Nucleus accumbens (tissue), 56 donors: ENCODE data around the gene AXIN1.
A peak's percentile ranks its signal among the peaks of the same experiment; 100 is the strongest.

Experiments
- DNase-seq, 56 donors: peaks; one replicate each; lab custom pipeline; 2025; lab: John Stamatoyannopoulos, UW

Gene AXIN1

GRCh38 chr16:287298-287811 is 65.2 kb downstream of the AXIN1 start:
- DNase-seq, result no peak

DNA sequence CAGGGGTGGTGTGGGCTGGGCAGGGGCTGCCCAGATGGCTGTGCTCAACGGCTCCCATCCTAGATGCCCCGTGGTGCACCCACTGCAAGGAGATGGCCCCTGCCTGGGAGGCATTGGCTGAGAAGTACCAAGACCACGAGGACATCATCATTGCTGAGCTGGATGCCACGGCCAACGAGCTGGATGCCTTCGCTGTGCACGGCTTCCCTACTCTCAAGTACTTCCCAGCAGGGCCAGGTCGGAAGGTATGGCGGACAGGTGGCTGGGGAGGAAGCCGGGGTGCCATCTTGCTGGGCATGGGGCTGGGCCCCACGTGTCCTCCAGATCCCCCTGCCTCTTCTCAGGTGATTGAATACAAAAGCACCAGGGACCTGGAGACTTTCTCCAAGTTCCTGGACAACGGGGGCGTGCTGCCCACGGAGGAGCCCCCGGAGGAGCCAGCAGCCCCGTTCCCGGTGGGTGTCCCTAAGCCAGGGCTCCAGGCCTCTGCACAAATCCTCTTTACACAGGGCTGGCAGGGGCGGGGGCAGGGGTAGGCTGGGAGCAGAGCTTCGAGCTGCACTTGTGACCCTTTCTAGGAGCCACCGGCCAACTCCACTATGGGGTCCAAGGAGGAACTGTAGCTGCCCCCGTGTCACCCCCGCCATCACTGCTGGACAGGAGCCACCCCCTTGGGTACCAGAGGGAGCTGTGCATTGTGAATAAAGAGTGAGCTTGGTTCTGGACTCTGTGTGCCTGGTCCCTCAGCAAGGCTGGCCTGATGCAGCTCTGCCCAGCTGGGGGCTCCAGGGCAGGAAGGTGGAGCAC is 65.8 kb downstream of the AXIN1 start:
- DNase-seq, result no peak

DNA sequence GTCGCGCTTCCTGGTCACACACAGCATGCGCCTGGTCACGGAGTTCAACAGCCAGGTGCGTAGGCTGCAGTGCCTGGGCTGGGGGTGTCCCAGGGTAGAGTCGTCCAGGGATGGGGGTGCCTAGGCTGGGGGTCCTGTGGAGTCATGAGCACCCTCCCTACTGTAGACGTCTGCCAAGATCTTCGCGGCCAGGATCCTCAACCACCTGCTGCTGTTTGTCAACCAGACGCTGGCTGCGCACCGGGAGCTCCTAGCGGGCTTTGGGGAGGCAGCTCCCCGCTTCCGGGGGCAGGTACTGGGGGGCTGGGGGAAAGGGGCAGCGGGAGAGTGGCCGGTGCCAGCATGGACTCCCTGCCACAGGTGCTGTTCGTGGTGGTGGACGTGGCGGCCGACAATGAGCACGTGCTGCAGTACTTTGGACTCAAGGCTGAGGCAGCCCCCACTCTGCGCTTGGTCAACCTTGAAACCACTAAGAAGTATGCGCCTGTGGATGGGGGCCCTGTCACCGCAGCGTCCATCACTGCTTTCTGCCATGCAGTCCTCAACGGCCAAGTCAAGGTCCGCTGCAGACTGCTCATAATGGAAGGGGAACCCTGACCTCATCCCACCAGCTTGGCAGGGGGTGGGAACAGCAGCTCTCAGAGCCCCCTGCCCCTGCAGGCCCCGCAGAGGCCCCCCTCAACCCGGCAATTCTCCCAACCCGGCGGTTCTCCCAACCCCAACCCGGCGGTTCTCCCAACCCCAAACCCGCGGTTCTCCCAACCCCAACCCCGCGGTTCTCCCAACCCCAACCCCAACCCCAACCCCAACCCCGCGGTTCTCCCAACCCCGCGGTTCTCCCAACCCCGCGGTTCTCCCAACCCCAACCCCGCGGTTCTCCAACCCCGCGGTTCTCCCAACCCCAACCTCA is 67.1 kb downstream of the AXIN1 start:
- no peak for DNase-seq

GRCh38 chr16:284204-285120 is 68.1 kb downstream of the AXIN1 start:
- DNase-seq, result no peak

DNA sequence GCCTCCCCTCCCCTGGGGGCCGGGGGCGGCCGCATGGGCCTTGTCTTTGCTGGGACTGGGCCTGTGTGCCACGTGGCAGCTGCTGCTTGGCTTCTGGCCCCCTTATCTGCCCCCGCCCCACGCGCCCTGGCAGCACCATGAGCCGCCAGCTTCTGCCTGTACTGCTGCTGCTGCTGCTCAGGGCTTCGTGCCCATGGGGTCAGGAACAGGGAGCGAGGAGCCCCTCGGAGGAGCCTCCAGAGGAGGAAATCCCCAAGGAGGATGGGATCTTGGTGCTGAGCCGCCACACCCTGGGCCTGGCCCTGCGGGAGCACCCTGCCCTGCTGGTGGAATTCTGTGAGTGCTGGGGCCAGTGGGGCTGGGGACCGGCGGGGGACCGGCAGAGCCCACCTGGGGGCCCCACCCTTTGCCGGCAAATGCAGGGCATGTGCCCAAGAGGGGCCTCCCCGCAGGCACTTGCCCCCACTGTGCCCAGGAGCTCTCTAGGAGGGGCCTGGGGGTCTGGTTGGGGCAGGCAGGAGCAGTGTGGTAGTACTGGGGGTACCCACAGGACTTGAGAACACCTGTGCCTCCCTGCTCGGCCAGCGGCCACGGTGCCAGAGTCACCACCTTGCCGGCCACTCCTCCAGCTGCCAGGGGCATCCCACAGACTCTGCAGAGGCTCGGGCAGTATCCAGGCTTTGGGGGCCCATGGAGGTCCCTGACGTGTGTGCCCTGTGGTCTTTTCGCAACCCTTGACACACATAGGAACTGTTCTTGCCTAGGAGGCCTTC is 69.3 kb downstream of the AXIN1 start, which contains the start of gene PDIA2:
Gene PDIA2, plus strand, starts transcription at position 132 of the 773 bp plus-strand sequence. Its CDS starts 6 bp downstream, at position 138.
- peak in 8 of 56 donors; percentile 4 to 64 (median 15) for DNase-seq

DNA sequence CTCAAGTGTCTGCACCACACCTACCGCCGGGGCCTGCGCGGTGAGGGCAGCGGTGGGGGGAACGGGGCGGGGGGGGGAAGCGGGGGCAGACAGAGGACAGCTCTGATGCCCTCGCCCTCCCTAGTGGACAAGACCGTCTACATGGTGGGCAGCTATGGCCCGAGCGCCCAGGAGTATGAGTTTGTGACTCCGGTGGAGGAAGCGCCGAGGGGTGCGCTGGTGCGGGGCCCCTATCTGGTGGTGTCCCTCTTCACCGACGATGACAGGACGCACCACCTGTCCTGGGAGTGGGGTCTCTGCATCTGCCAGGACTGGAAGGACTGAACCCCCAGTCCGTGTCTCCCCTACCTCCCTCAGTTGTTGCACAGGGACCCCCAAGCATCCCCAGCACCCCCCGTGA is 70.0 kb downstream of the AXIN1 start:
- no peak for DNase-seq

DNA sequence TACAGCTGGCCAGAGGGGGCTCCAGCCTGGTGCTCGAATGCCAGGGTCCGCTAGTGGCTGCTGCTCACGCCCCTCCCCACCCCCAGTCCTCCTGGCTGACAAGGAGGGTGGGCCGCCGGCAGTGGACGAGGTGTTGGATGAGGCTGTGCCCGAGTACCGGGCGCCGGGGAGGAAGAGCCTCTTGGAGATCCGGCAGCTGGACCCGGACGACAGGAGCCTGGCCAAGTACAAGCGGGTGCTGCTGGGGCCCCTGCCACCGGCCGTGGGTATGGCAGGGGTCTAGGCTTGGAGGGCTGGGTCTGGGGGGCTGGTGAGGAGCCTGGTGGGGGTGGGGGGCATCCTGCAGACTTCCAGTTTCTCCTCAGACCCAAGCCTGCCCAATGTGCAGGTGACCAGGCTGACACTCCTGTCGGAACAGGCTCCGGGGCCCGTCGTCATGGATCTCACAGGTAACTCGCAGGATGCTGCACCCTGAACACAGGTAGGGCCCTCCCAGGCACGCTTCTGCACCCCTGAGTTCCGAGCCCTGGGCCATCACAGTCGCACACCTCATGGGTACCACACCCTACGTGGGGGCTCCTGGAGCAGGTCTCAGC is 70.8 kb downstream of the AXIN1 start:
- DNase-seq, result no peak

GRCh38 chr16:280991-281659 is 71.4 kb downstream of the AXIN1 start:
- DNase-seq, result no peak

GRCh38 chr16:280552-280951 is 72.0 kb downstream of the AXIN1 start, which contains the start of gene ARHGDIG:
ARHGDIG (plus strand) TSS chr16:280591; CDS start chr16:280681, 90 bp downstream.
- no peak for DNase-seq

- DNase-seq, result peak in 1 of 56 donors; percentile 37
Measured at GRCh38 chr16:280005-280460, 72.5 kb downstream of the AXIN1 start.

- no peak for DNase-seq
Measured at GRCh38 chr16:279531-279930, 73.0 kb downstream of the AXIN1 start.

DNA sequence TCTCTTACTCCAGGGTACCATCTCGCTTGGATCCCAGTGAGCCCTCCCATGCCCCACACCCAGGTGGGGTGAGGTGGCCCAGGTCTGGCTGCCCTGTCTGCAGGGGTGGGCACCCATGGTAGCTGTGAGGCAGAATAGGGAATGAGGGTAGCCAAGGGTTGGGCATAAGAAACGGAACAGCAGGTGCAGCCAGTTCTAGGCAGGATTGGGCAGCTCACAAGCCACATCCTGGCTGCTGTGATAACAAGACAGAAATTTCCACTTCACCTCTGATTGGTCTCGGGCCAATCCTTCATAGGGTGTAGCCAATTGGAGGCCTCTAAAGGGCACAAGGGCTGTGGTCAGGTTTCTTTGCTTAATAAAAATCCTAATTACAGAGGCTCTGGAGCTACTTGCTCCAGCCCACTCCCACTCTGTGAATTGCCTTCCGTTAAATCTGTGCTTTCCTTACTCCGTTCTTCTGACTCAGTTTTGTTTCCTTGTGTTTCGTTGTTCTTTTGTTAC is 73.6 kb downstream of the AXIN1 start:
- no peak for DNase-seq

- DNase-seq, result no peak
Measured at GRCh38 chr16:276426-277077, 76.0 kb downstream of the AXIN1 start.

DNA sequence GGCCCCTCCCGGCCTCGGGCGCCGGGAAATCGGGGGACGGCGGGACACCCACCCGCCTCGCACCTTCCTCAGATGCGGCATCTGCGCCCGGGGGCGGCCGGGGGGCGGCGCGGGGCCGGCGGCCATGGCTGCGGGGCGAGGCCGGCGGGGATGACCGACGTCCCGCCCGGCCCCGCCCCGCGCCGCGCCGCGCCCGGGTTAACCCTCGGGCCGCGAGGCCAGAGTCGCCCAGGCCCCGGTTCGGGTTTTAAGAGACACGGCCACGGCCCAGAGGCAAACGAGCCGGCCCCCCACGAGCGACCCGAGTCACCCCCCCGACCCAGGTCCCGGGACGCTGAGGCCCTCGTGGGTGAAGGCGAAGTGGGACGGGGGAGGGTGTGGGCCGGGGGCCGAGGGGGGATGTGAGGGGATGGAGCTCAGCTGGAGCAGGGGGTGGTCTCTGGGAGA is 76.7 kb downstream of the AXIN1 start, which contains the start of gene RGS11:
Gene RGS11, minus strand, starts transcription at position 159 of the 447 bp plus-strand sequence. Its CDS starts 33 bp downstream, at position 126.
- DNase-seq, result peak in 1 of 56 donors; percentile 25

- peak in 24 of 56 donors; percentile 8 to 64 (median 25) for DNase-seq
Measured at GRCh38 chr16:275041-275641, 77.4 kb downstream of the AXIN1 start.

DNA sequence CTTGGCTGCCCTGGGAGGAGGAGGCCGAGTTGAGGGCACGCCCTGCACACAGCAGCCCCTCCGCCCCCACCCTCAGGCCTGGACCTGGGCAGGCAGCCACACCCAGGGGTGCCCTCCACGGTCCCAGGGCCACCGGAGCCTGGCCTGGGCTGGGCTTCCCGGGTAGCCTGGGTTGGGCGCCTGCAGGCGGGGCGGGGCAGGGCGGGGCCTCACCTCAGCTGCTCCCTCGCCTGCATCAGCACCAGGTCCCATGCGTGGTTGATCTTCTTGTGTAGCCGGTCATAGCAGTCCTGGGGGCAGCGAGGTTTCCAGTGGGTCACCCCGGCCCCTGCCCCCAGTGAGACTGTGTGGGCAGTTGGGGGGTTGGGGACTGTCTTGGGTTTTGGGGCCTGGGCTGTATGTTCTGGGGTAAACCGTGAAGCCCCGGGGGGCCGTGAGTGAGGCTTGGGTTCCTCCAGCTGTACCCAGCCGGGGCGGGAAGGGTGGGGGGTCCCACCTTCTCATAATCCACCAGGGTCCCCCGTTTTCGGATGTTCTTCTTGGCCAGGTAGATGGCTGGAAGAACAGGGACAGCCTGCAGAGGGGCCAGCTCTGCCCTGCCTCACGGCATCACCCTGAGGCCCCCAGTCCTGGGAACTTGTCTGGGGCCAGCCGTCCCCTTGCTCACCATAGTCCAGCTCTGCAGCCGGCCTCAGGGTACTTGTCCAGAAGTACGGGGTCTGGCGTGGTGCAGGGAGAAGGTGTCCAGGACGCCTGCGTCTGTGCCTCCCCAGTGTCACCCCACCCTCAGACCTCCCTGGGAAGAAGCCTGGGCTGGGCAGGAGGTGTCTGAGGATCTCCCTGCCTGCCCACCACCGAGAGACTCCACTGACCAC is 78.7 kb downstream of the AXIN1 start:
- no peak for DNase-seq
